Measurements from ENCODE around the gene TBCD. TPM values are rescaled to one million over a fixed set of nuclear protein-coding genes. Genes with fewer than 3 reads are reported as not detected.

TBCD gene
- polyA plus RNA-seq, 3 donors from 2014 or later: 70.2 to 142 (median 99.7) TPM

DNA sequence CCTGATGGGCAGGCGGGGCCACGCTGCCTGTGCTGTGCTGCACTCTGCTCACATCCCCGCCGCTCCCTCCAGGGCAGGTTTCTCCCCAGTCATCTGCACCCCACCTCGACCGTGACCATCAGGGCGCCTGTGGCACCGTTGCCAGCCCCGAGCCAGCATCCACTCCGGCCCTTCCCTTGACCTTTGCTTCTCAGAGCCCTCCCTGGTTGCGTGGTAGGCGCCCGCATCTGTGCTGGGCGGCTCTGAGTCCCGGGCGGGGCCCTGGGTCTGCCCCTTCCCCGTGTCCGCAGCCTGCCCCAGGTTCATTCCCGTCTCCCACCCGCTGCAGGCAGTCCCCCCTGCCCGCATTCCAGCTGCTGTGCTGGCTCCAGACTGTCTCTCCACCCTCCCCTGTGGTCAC lies 54.8 kb downstream of the TBCD start:
- H3K9me3 Mint-ChIP-seq: no peaks in the 10 kb centered on the region
- H3K27ac Mint-ChIP-seq: no peak overlapping the region
- peaks cover 0 to 3% (median 0%) of the 10 kb centered on the region in 3 donors for H3K27me3 Mint-ChIP-seq (ENCODE audit: low read depth in 3 of 3)
- no peak for DNase-seq
- peaks cover 0 to 6% of the 10 kb centered on the region in 2 donors for H3K4me1 Mint-ChIP-seq
- no peak overlapping the region for H3K4me3 Mint-ChIP-seq
- peaks cover 0 to 9% (median 8%) of the 10 kb centered on the region in 3 donors for H3K36me3 Mint-ChIP-seq

DNA sequence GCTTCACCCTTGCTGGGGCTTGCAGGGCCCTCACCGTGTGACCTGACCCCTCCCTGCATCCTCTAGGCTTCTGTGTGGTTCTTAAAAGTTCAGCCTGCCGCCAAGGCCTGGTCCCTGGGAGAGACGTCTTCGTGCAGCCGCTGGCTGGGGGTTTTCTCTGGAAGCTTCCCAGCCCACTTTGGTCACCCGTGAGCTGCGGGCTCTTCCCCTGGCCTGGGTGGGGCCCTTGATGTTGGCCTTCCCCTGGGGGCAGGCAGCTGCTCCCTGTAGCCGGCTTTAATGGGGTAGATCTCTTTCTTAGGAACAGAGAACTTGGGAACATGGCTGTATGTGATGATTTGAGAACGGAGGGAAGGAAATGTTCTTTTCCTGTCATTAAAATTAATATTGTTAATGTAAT lies 55.2 kb downstream of the TBCD start:
- H3K36me3 Mint-ChIP-seq: peaks cover 0 to 9% (median 7%) of the 10 kb centered on the region in 3 donors

GRCh38 chr17:82807562-82807961 lies 55.7 kb downstream of the TBCD start:
- no peak overlapping the region for H3K4me3 Mint-ChIP-seq
- no peak for DNase-seq
- H3K27ac Mint-ChIP-seq: no peak overlapping the region
- H3K4me1 Mint-ChIP-seq: peaks cover 0 to 1% of the 10 kb centered on the region in 2 donors
- H3K36me3 Mint-ChIP-seq: peaks cover 0 to 6% (median 4%) of the 10 kb centered on the region in 3 donors
- no peaks in the 10 kb centered on the region for H3K9me3 Mint-ChIP-seq
- peaks cover 0 to 3% (median 0%) of the 10 kb centered on the region in 3 donors for H3K27me3 Mint-ChIP-seq (ENCODE audit: low read depth in 3 of 3)

More for the DNA sequence above, 55.2 kb downstream of the TBCD start:
- peaks cover 0 to 3% (median 0%) of the 10 kb centered on the region in 3 donors for H3K27me3 Mint-ChIP-seq (ENCODE audit: low read depth in 3 of 3)
- no peak for DNase-seq
- H3K4me3 Mint-ChIP-seq: no peak overlapping the region
- peaks cover 0 to 4% of the 10 kb centered on the region in 2 donors for H3K4me1 Mint-ChIP-seq
- no peaks in the 10 kb centered on the region for H3K9me3 Mint-ChIP-seq
- no peak overlapping the region for H3K27ac Mint-ChIP-seq

GRCh38 chr17:82808006-82808405 lies 56.1 kb downstream of the TBCD start:
- H3K9me3 Mint-ChIP-seq: no peaks in the 10 kb centered on the region
- DNase-seq: no peak
- H3K27ac Mint-ChIP-seq: no peak overlapping the region
- peaks cover 0 to 6% (median 4%) of the 10 kb centered on the region in 3 donors for H3K36me3 Mint-ChIP-seq
- peaks cover 0 to 3% (median 0%) of the 10 kb centered on the region in 3 donors for H3K27me3 Mint-ChIP-seq (ENCODE audit: low read depth in 3 of 3)
- no peak overlapping the region for H3K4me3 Mint-ChIP-seq
- peaks cover 0 to 1% of the 10 kb centered on the region in 2 donors for H3K4me1 Mint-ChIP-seq

GRCh38 chr17:82808921-82809905 lies 57.3 kb downstream of the TBCD start:
- DNase-seq: no peak
- Mint-ChIP-seq H3K9me3 (no peaks in the 10 kb centered on the region), H3K27me3 (ENCODE audit: low read depth in 3 of 3) (peaks cover 0 to 3% (median 0%) of the 10 kb centered on the region in 3 donors), H3K4me3 (no peak overlapping the region), H3K27ac (peak overlapping the region in 1 of 6 donors; percentile 41), H3K4me1 (peaks cover 0 to 1% of the 10 kb centered on the region in 2 donors), H3K36me3 (peaks cover 4 to 13% (median 11%) of the 10 kb centered on the region in 3 donors)

GRCh38 chr17:82810644-82811430 lies 59.0 kb downstream of the TBCD start:
- DNase-seq: no peak
- no peak overlapping the region for H3K4me3 Mint-ChIP-seq
- H3K9me3 Mint-ChIP-seq: no peaks in the 10 kb centered on the region
- H3K27me3 Mint-ChIP-seq (ENCODE audit: low read depth in 3 of 3): no peaks in the 10 kb centered on the region
- H3K27ac Mint-ChIP-seq: peak overlapping the region in 1 of 6 donors; percentile 55
- H3K4me1 Mint-ChIP-seq: peaks cover 3 to 8% of the 10 kb centered on the region in 2 donors
- peaks cover 13 to 18% (median 15%) of the 10 kb centered on the region in 3 donors for H3K36me3 Mint-ChIP-seq

GRCh38 chr17:82812058-82812457 lies 60.2 kb downstream of the TBCD start:
- H3K27me3 Mint-ChIP-seq (ENCODE audit: low read depth in 3 of 3): peaks cover 0 to under 1% (median 0%) of the 10 kb centered on the region in 3 donors
- H3K9me3 Mint-ChIP-seq: no peaks in the 10 kb centered on the region
- no peak overlapping the region for H3K4me3 Mint-ChIP-seq
- no peak for DNase-seq
- peaks cover 3 to 9% of the 10 kb centered on the region in 2 donors for H3K4me1 Mint-ChIP-seq
- H3K36me3 Mint-ChIP-seq: peaks cover 18 to 24% (median 20%) of the 10 kb centered on the region in 3 donors
- no peak overlapping the region for H3K27ac Mint-ChIP-seq

- H3K27me3 Mint-ChIP-seq (ENCODE audit: low read depth in 3 of 3): peaks cover 0 to 2% (median 0%) of the 10 kb centered on the region in 3 donors
- no peak for DNase-seq
- H3K9me3 Mint-ChIP-seq: no peaks in the 10 kb centered on the region
- peaks cover 3 to 9% of the 10 kb centered on the region in 2 donors for H3K4me1 Mint-ChIP-seq
- H3K36me3 Mint-ChIP-seq: peaks cover 18 to 25% (median 21%) of the 10 kb centered on the region in 3 donors
- no peak overlapping the region for H3K4me3 Mint-ChIP-seq
- H3K27ac Mint-ChIP-seq: no peak overlapping the region
These were observed 60.7 kb downstream of the TBCD start for GRCh38 chr17:82812601-82813000.

DNA sequence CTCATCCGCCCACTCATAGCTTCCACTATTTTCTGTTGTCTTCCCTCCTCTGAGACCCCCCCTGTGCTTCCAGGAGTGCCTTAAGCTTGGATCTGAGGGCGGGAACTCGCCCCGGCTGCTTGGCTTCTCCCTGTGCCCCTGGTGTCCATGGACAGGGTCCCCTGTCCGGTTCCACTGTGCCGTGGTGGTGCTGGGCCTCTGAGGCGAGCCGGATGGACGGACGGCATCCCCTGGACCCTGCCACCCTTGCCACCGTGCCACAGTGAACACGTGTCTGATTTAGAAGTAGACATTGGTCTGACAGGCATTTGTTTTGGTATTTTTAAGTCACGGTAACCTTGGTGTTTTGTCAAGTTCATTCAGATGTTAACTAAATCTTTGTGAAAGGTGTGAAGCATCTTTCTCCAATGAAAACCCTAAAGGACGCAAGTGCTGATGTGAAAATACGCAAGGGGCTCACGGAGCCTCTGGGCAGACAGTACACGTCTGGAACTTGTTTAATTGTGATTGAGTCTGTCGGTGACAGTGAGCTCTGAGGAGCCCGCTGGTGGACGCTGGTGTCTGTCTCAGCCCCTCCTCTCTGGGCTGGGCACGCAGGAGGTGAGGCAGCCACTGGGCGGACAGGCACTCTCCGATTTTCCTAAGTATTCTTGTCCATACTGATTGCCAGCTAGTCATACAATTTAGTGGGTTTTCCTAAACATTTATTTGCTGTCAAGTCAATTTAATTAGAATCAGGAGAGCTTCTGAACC lies 61.6 kb downstream of the TBCD start:
- Mint-ChIP-seq H3K36me3 (peaks cover 22 to 28% (median 23%) of the 10 kb centered on the region in 3 donors), H3K27ac (no peak overlapping the region), H3K27me3 (ENCODE audit: low read depth in 3 of 3) (peaks cover 0 to 2% (median 0%) of the 10 kb centered on the region in 3 donors), H3K4me3 (no peak overlapping the region), H3K4me1 (peaks cover 3 to 9% of the 10 kb centered on the region in 2 donors), H3K9me3 (no peaks in the 10 kb centered on the region)
- DNase-seq: no peak

GRCh38 chr17:82814834-82815233 lies 63.0 kb downstream of the TBCD start:
- peaks cover 0 to 2% (median 2%) of the 10 kb centered on the region in 3 donors for H3K27me3 Mint-ChIP-seq (ENCODE audit: low read depth in 3 of 3)
- DNase-seq: no peak
- peak overlapping the region in 2 of 6 donors; percentile 17 to 40 for H3K27ac Mint-ChIP-seq
- H3K36me3 Mint-ChIP-seq: peaks cover 22 to 33% (median 28%) of the 10 kb centered on the region in 3 donors
- peaks cover 3 to 9% of the 10 kb centered on the region in 2 donors for H3K4me1 Mint-ChIP-seq
- no peak overlapping the region for H3K4me3 Mint-ChIP-seq
- H3K9me3 Mint-ChIP-seq: no peaks in the 10 kb centered on the region

- Mint-ChIP-seq H3K36me3 (peaks cover 25 to 35% (median 30%) of the 10 kb centered on the region in 3 donors), H3K4me3 (no peak overlapping the region), H3K4me1 (peaks cover 3 to 9% of the 10 kb centered on the region in 2 donors), H3K9me3 (peaks cover 0 to 2% (median 0%) of the 10 kb centered on the region in 6 donors), H3K27ac (peak overlapping the region in 3 of 6 donors; percentile 17 to 33 (median 28)), H3K27me3 (ENCODE audit: low read depth in 3 of 3) (peaks cover 0 to 2% (median 2%) of the 10 kb centered on the region in 3 donors)
- no peak for DNase-seq
These were observed 63.5 kb downstream of the TBCD start for GRCh38 chr17:82815354-82815753.

DNA sequence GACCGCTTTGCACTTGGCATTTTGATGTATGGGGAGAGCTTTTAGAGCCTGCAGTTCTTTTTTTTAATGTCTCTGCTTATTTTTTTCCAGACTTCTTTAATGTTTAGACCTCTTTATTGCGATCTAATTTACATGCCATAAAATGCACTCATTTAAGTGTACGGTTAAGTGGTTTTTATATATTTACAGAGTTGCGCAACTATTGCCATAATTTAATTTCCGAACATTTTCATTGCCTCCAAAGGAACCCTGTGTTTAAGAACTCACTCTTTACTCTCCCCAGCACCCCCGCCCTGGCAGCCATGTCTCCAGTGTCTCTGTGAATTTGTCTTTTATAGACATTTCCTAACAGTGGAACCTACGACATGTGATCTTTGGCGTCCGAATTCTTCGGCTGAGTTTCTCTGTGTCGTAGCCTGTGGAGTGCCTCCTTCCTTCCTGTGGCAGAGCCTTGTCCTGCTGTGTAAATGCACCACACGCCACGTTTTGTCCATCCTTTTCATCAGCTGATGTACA lies 64.0 kb downstream of the TBCD start:
- Mint-ChIP-seq H3K36me3 (peaks cover 28 to 40% (median 30%) of the 10 kb centered on the region in 3 donors), H3K27ac (peak overlapping the region in 2 of 6 donors; percentile 28 to 33), H3K27me3 (ENCODE audit: low read depth in 3 of 3) (peaks cover 0 to 2% (median 2%) of the 10 kb centered on the region in 3 donors), H3K9me3 (peaks cover 0 to 5% (median 0%) of the 10 kb centered on the region in 6 donors), H3K4me3 (no peak overlapping the region), H3K4me1 (peaks cover 3 to 9% of the 10 kb centered on the region in 2 donors)
- no peak for DNase-seq
